GM18951 (cell line): ENCODE data around the gene LMTK2.

Source experiments
- POLR2A ChIP-seq: IDR thresholded peaks from 4 replicates; pipeline ENCODE4 v1.6.1; 2011; ENCODE audit warnings: mild to moderate bottlenecking; ENCODE audit not compliant: insufficient read length, insufficient read depth; ENCODE audit errors: extremely low read depth
- in situ Hi-C: fragments of 300-500 bp; cut with MboI; formaldehyde crosslinking; loops from one replicate; pipeline ENCODE4 v1.12.0; 2022; ENCODE audit warnings: low sequenced_read_pairs, mixed read lengths, inconsistent platforms; ENCODE audit not compliant: unreplicated experiment

The LMTK2 gene

DNA sequence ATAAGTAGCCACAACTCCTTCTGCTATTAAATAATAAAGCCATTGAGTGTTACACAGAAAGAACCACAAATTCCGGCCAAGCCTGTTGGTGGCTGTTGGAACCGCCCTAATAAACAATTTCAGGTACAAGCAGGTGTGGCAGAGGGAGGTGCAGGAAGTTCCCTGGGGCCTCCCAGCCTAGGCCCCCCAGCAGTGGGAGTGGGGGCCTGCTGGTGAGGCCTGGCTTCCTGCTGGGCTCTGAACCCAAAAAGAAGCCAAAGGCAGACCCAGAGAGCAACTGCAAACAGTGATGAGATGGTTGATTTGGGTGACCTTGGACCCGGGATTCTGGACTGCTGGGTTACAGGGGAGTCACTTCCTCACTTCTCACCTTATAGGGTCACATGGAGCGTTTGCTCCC lies 21.0 kb upstream of the LMTK2 start:
- in situ Hi-C loops: no loop called here

DNA sequence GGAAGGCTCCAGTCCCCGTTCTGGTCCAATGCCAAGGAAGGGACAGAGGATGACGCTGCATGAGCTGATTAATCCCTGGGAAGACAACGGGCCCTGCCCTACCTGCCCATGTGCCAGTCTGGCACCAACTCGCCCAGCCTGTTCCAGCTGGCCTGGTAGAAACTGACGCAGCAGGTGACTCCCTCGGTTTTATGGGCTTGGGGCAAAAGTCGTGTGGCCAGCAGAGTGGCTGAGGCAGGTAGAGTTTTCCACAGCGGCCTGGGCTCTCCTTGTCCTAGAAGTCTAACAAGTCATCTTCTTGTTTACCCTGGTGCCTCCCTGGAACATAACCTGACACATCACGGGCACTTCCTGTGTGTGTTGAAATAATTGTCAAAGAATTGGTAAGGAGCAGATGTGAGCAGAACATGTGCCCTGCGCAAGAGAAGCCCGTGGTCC lies 20.4 kb upstream of the LMTK2 start:
- in situ Hi-C loops: no loop called here
- no peak for TF ChIP-seq POLR2A

More for the DNA sequence above, 21.0 kb upstream of the LMTK2 start:
- no peak for TF ChIP-seq POLR2A

DNA sequence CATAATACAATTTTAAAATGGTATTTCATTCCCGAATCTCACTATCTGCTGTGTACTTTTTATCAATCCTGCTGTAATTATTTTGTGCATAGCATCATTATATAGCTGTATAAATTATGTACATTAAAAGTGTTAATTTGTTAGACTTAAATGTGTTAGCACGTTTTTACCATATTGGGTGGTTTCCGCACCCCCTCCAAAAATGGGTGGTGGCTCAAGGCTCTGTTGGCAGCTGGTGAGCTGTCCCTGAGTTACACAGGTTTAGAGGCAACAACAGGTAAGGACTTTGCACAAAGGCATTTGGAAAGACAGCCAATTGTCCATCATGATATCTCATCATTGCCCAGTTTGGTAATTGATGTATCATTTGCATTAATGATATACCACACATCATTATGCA lies 18.6 kb upstream of the LMTK2 start:
- TF ChIP-seq POLR2A: no peak
- in situ Hi-C loops: no loop called here

DNA sequence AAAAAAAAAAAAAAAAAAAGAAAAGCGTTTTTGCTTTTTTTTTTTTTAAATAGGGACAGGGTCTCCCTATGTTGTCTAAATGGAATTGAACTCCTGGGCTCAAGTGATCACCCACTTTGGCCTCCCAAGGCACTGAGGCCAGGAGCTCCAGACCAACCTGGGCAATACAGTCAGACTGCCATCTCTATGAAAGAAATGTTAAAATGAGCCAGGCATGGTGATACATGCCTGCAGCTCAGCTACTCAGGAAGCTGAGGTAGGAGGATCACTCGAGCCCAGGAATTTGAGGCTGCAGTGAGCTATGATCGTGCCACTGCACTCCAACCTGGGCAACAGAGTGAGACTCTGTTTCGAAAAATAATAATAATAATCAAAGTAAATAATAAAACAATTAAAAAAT lies 16.5 kb upstream of the LMTK2 start:
- in situ Hi-C loops: no loop called here

DNA sequence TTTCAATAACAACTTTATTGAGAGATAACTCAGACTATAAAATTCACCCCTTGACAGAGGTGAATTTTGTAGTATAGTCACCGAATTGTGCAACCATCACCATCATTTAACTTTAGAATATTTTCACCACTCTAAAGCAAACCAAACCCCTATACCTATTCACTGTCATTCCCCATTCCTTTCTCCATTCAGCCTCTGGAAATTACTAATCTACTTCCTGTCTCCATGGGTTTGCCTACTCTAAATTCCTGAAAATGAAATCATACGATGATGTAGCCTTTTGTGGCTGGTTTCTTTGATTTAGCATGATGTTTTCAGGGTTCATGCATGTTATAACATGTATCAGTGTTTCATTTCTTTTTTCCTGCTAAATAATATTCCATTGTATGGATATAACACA lies 15.6 kb upstream of the LMTK2 start:
- no peak for TF ChIP-seq POLR2A
- in situ Hi-C loops: no loop called here

More for the DNA sequence above, 16.5 kb upstream of the LMTK2 start:
- no peak for TF ChIP-seq POLR2A

DNA sequence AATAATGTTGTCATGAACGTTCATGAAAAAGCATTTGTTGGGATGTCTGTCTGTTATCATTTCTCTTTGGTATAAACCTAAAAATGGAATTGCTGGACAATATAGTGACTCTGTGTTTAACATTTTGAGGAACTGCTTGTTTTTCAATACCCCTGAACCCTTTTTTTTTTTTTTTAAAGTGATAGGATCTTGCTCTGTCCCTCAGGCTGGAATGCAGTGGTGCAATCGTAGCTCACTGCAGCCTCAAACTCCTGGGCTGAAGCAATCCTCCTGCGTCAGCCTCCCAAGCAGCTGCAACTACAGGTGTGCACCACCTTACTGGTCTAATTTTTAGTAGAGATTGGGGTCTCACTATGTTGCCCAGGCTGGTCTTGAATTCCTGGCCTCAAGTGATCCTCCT lies 15.1 kb upstream of the LMTK2 start:
- in situ Hi-C loops: no loop called here
- no peak for TF ChIP-seq POLR2A

DNA sequence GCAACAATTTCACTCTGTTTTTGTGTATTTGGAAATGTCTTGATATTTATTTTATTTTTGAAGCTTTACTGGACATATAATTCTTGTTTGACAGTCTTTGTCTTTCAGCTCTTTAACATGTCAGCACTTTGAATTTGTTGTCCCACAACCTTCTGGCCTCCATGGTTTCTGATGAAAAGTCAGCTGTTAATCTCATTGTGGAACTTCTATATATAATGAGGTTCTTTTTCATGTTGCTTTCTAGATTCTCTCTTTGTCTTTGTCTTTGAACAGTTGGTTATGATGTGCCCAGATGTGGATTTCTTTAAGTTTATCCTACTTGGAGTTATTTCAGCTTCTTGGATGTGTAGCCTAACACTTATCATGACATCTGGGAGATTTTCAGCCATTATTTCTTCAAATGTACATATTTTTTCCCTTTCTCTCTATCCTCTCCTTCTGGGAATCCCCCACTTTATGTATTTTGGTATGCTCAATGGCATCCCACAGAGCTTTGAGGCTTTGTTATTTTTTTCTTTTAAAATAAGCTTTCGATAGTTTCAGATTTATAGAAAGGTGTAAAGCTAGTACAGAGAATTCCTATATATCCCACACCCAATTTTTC lies 9.5 kb upstream of the LMTK2 start:
- in situ Hi-C loops: no loop called here
- TF ChIP-seq POLR2A: no peak

DNA sequence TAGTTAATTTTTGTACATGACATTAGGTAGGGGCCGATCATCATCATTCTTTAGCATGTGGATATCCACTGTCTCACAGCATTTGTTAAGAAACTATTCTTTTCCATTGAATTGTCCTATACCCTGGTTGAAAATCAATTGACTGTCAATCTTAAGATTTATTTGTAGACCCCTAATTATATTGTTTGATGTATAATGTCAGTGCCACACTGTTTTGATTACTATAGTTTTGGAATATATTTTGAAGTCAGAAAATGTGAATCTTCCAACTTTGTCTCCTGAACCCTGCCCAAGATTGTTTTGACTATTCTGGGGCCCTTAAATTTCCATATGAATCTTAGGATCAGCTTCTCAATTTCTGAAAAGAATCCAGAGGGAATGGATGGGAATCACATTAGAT lies 6.6 kb upstream of the LMTK2 start:
- TF ChIP-seq POLR2A: no peak
- in situ Hi-C loops: no loop called here

DNA sequence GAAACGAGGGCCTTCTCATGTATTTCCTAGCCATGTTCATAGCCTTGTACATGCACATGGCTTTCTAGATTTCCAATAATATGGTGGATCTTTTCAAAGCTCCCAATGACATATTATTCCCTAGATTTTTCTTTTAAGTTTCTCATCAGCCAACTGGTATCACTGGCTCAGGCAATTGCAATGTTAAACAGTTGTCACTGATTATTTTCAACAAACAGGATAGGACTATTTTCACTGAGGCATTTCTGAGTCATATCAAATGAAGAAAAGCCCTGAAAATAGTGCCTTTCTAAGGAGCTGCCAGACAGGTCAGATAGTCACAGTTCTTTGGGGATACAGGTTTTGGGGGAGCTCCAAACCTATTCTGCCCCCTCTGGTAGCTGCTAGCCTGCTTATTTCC lies 4.5 kb upstream of the LMTK2 start:
- TF ChIP-seq POLR2A: no peak
- in situ Hi-C loops: no loop called here

DNA sequence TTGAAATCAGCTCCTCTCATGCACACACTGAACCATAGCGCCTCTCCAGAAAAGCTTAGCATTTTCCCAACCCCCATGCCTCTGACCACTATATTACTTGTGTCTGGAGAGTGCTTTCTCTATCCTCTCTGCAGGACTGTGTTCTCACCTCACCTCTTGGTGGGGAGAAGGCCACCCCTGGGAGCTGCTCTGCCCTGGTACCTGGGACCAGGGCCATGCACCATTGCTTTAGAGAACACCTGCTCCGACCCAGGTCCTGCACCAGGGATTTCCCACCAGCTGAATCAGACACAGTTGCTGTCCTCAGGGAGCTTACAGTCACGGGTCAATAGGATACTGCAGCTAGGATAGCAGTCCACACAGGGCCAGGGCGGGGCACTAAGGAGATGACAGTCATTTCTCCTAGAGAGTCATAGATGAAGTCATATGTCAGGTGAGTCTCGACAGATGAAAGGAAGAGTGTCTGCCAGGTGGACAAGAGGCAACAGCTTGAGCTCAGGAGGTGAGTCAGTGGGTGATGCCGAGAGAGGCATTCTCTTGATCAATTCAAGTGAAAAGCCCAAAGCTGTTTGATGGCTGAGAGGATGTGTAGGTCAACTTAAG lies 619 bp upstream of the LMTK2 start:
- in situ Hi-C loops: no loop called here
- no peak for TF ChIP-seq POLR2A

DNA sequence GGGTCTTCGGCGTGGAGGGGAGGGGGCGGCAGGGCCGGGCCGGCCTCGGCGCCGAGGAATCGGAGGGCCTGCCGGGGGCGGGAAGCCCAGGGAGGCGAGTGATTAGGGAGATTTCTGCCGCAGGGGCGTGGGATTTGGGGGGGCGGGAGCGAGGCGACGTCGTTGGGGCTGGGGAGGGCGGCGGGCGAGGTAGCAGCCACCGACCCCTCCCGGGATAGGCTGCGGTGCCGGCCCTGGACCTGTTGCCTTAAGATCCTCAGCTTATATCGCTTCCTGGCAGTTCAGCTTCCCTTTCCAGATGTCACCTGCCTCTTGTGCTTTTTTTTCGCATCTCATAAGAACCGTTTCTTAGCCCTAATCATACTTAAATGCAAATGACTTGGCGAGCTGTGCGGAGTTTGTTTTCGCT lies 655 bp downstream of the LMTK2 start:
- in situ Hi-C loops: no loop called here
- TF ChIP-seq POLR2A: no peak

DNA sequence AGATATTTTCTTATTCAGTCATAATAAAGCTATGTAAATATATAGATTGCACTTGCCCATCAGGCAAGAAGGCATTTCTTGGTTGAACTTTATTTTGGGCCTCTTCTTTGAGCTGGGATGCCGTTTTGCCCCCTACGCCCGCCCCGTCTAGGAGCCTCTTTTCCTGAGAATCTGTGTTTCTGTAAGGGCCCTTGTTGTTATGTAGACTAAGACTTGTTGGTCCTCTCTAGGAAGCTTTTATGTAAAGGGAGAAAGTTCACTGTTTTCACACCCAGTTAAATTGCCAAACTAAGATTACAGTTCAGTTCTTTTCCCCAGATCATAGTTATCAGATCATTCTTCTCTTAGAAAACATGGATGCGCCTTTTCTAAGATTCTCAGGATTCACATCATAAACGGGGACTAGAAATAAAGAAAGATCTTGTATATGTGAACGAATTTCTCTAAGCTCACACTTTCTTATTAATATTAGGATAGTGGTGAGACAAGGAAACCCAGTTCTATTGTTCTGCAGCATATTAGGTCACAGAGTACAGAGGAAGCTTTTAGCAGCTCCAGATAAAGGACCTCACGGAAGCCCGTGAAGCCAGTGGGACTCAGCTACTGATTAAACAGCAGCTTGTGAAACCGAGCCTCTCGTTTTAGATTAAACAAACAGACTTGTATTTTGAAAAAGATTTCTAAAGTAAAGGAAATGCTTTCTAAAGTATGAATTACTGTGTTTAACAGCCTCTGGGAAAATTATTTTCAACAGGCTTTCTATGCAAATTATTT lies 3.8 kb downstream of the LMTK2 start:
- in situ Hi-C loops: no loop called here

DNA sequence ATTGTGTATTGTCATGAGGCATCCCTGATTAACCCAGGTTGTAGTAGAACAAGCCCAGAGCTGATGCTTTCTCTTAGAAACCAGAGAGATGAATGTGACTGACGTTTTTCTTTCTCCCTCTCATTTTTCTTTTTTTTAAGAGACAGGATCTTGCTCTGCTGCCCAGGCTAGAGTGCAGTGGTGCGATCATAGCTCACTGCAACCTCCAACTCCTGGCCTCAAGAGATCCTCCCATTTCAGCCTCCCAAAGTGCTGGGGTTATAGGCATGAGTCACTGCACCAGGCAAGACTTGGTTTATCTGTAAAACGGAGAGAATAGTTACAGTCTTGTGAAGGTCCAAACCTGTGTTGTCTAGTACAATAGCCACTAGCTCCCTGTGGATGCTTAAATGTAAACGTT lies 5.4 kb downstream of the LMTK2 start:
- in situ Hi-C loops: no loop called here
- TF ChIP-seq POLR2A: no peak

More for the DNA sequence above, 3.8 kb downstream of the LMTK2 start:
- TF ChIP-seq POLR2A: no peak

DNA sequence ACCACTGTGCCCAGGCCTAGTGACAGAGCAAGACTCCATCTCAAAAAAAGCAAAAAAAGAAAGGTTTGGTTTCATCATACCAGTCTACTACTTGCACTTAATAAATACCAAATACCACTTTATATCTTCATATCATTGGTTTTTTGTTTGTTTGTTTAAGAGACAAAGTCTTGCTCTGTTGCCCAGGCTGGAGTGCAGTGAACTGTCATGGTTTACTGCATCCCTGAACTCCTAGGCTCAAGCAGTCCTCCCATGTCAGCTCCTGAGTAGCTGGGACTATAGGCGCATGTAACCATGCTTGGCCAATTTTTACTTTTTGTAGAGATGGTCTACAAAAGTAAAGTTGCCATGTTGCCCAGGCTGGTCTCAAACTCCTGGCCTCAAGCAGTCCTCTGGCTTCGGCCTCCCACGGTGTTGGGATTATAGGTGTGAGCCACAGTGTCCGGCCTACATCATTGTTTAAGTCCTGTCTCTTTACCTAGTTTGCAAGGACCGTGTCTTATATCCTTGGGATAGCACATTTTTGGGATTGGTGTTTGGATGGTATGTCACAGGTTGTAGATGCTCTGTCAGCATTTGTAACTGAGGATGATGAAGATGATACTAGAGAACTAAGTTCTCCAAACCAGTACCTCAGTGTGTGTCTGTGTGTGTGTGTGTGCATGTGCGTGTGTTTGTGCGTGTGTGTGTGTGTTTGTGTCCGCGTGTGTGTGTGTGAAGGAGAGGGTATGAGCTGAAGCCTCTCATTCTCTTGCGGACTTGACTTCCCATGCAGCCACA lies 9.3 kb downstream of the LMTK2 start:
- no peak for TF ChIP-seq POLR2A
- in situ Hi-C loops: no loop called here
